Breast epithelium (tissue), 4 donors: Measurements from ENCODE around the gene PIK3C2G. TPM values are rescaled to one million over a fixed set of nuclear protein-coding genes. Genes with fewer than 3 reads are reported as not detected.

ENCODE experiments used
- DNase-seq, 2 donors: peaks; one replicate each; pipeline ENCODE4 v3.0.0-alpha.2; 2019; ENCODE audit warnings: low spot score in 2 of 2
- H3K27ac ChIP-seq, 2 donors: fragments of 200-600 bp; sonication (generic) in 1 of 2; one replicate each; pipeline ENCODE4 v1.5.1; 2016 to 2019; ENCODE audit warnings: mild to moderate bottlenecking in 1 of 2
- H3K27me3 ChIP-seq, 2 donors: fragments of 200-600 bp; sonication (generic) in 1 of 2; one replicate each; pipeline versions ENCODE4 v1.5.1 to v1.6.0; 2017 to 2019; ENCODE audit warnings: control low read depth in 1 of 2, mild to moderate bottlenecking in 1 of 2
- H3K36me3 ChIP-seq: fragments of 200-600 bp; one replicate; pipeline ENCODE4 v1.5.1; 2019
- H3K4me1 ChIP-seq, 2 donors: fragments of 200-600 bp; sonication (generic); one replicate each; pipeline ENCODE4 v1.5.1; 2016 to 2019; ENCODE audit warnings: control low read depth in 1 of 2
- H3K4me3 ChIP-seq, 3 donors: fragments of 200-600 bp; sonication (generic); 1 replicate in 2 of 3; 2 replicates in 1 of 3; pipeline ENCODE4 v1.5.1; 2016 to 2019; ENCODE audit warnings: mild to moderate bottlenecking in 3 of 3, moderate library complexity in 2 of 3
- H3K9me3 ChIP-seq, 2 donors: fragments of 200-600 bp; sonication (generic) in 1 of 2; one replicate each; pipeline ENCODE4 v1.5.1; 2016 to 2019; ENCODE audit warnings: control low read depth in 1 of 2
- CTCF ChIP-seq, 3 donors: fragments of 450-650 bp; IDR thresholded peaks; one replicate each; pipeline ENCODE4 v1.5.1; 2016 to 2017; ENCODE audit warnings: antibody characterized with exemption in 3 of 3, mild to moderate bottlenecking in 3 of 3, moderate library complexity in 3 of 3
- POLR2A ChIP-seq: fragments of 450-650 bp; IDR thresholded peaks from one replicate; pipeline ENCODE4 v1.6.1; 2016; ENCODE audit warnings: antibody characterized with exemption, mild to moderate bottlenecking, moderate library complexity
- POLR2AphosphoS5 ChIP-seq, 3 donors: sonication (generic); formaldehyde crosslinking; IDR thresholded peaks; one replicate each; pipeline ENCODE4 v1.6.1; 2017; ENCODE audit warnings: antibody characterized with exemption in 3 of 3
- intact Hi-C: fragments of 100-400 bp; cut with DNase I; formaldehyde crosslinking; loops from one replicate; pipeline ENCODE4 v1.15.1; 2023; ENCODE audit warnings: low total_unique reads
- total RNA-seq, 3 donors: library from RNA; depleted of rRNA; stranded (reverse); fragments of >200 nt; gene quantifications; one replicate each; pipeline ENCODE4 v1.1.0, GENCODE V29; 2016

PIK3C2G gene
- total RNA-seq, 3 donors from 2014 or later, result 0.16 to 164 (median 35.1) TPM

GRCh38 chr12:18414671-18415070 lies 153.4 kb downstream of the PIK3C2G start:
- no peak for DNase-seq
- Histone ChIP-seq H3K4me3 (no peak overlapping the region), H3K9me3 (no peaks in the 10 kb centered on the region), H3K4me1 (no peaks in the 10 kb centered on the region), H3K36me3 (no peaks in the 10 kb centered on the region), H3K27ac (no peak overlapping the region), H3K27me3 (no peaks in the 10 kb centered on the region)
- intact Hi-C loops, result no loop called here
- TF ChIP-seq CTCF (IDR thresholded peaks at IDR 0.05), result no peak
- no peak for TF ChIP-seq POLR2AphosphoS5 (IDR thresholded peaks at IDR 0.05)
- TF ChIP-seq POLR2A, result no peak

- no peaks in the 10 kb centered on the region for H3K4me1 ChIP-seq
- TF ChIP-seq POLR2A, result no peak
- no peak for TF ChIP-seq CTCF (IDR thresholded peaks at IDR 0.05)
- TF ChIP-seq POLR2AphosphoS5 (IDR thresholded peaks at IDR 0.05), result no peak
- no peaks in the 10 kb centered on the region for H3K9me3 ChIP-seq
- no peak overlapping the region for H3K27ac ChIP-seq
- H3K4me3 ChIP-seq, result no peak overlapping the region
- no peaks in the 10 kb centered on the region for H3K36me3 ChIP-seq
- H3K27me3 ChIP-seq, result no peaks in the 10 kb centered on the region
- intact Hi-C loops, result no loop called here
- no peak for DNase-seq
These were observed 153.9 kb downstream of the PIK3C2G start for GRCh38 chr12:18415227-18415626.

- intact Hi-C loops, result no loop called here
- Histone ChIP-seq H3K27ac (no peak overlapping the region), H3K36me3 (no peaks in the 10 kb centered on the region), H3K9me3 (no peaks in the 10 kb centered on the region), H3K27me3 (no peaks in the 10 kb centered on the region), H3K4me1 (no peaks in the 10 kb centered on the region), H3K4me3 (no peak overlapping the region)
- TF ChIP-seq POLR2A, result no peak
- TF ChIP-seq CTCF (IDR thresholded peaks at IDR 0.05), result no peak
- no peak for TF ChIP-seq POLR2AphosphoS5 (IDR thresholded peaks at IDR 0.05)
- DNase-seq, result no peak
These were observed 155.1 kb downstream of the PIK3C2G start for GRCh38 chr12:18416412-18416811.

GRCh38 chr12:18419311-18419710 lies 158.0 kb downstream of the PIK3C2G start:
- Histone ChIP-seq H3K27ac (no peak overlapping the region), H3K9me3 (no peaks in the 10 kb centered on the region), H3K27me3 (no peaks in the 10 kb centered on the region), H3K36me3 (no peaks in the 10 kb centered on the region), H3K4me1 (no peaks in the 10 kb centered on the region), H3K4me3 (no peak overlapping the region)
- no peak for DNase-seq
- TF ChIP-seq POLR2A (no peak), POLR2AphosphoS5 (IDR thresholded peaks at IDR 0.05) (no peak), CTCF (IDR thresholded peaks at IDR 0.05) (no peak)
- intact Hi-C loops, result no loop called here

GRCh38 chr12:18421867-18422266 lies 160.5 kb downstream of the PIK3C2G start:
- Histone ChIP-seq H3K9me3 (no peaks in the 10 kb centered on the region), H3K27me3 (no peaks in the 10 kb centered on the region), H3K4me3 (no peak overlapping the region), H3K27ac (no peak overlapping the region), H3K4me1 (no peaks in the 10 kb centered on the region), H3K36me3 (no peaks in the 10 kb centered on the region)
- DNase-seq, result no peak
- intact Hi-C loops, result no loop called here
- TF ChIP-seq POLR2A, result no peak
- TF ChIP-seq POLR2AphosphoS5 (IDR thresholded peaks at IDR 0.05), result no peak
- TF ChIP-seq CTCF (IDR thresholded peaks at IDR 0.05), result no peak
